ENCODE measurements around the gene DMD.
"Not testable (repeated sequence)": the region's sequence is repeated elsewhere in the genome, so short reads cannot be mapped to it uniquely, and the experiment has no call there.

Gene DMD

DNA sequence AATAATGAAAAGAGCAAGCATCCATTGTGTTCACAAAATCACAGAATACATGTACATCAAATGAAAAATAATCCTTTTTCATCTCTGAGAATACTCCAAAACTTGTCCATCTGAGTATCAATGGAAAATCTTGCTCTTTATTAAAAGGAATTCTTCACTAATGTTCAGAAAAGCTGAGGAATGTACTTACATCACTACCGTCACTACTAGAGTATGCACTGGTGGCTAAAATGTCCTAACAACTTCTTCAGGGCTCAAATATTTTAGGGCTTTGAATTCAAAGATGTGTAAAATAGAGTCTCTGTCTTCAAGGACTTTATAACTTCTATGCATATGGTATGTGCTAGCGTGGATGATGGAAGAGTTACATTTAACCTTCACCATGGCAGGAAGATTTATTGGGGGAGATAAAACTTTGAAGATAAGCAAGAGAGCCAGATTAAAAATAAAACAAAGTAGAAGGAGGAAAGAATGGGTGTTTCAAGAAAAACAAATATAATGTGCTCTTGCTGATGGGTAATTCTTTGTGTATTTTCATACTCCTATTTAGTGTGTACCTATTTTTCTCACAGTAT, 55.1 kb downstream of the DMD start:
- DNase-seq (ENCODE audit: low read depth in 2 of 2, low spot score in 1 of 2): no peak

GRCh38 chrX:33149580-33149979, 61.8 kb downstream of the DMD start:
- DNase-seq (ENCODE audit: low read depth in 2 of 2, low spot score in 1 of 2): no peak

DNA sequence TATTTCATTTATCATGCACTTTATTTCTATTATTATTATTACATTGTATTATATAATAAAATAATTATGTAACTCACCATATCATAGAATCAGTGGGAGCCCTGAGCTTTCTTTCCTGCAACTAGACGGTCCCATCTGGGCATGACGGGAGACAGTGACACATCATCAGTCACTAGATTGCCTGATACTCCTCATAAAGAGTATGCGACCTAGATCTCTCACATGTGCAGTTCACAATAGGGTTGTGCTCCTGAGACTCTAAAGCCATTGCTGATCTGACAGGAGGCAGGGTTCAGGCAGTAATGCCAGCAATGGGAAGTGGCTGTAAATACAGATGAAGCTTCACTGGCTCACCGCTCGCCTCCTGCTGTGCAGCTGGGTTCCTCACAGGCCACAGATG, 62.3 kb downstream of the DMD start:
- DNase-seq (ENCODE audit: low read depth in 2 of 2, low spot score in 1 of 2): no peak

GRCh38 chrX:33142331-33142730, 69.0 kb downstream of the DMD start:
- no peak for DNase-seq (ENCODE audit: low read depth in 2 of 2, low spot score in 1 of 2)

- no peak for DNase-seq (ENCODE audit: low read depth in 2 of 2, low spot score in 1 of 2)
Observed at GRCh38 chrX:33138677-33139249, 72.6 kb downstream of the DMD start.

DNA sequence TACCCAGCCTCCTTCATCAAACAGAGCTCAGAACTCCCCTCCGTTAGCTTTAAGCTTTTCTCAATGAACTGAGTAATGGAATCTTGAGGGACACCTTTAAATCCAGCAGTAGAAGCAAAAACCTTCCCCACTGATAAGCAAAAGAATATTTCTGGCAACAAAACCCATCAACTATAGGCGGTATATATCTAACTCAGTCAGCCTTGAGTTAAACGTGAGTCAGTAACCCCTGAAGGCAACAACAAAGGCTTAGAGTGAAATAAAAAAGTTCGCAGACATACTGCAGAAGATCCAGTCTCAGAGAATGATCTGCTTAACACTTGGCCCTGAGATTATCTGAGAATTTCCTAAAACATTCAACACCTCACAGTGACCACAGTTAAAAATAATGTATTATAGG, 77.2 kb downstream of the DMD start:
- no peak for DNase-seq (ENCODE audit: low read depth in 2 of 2, low spot score in 1 of 2)

GRCh38 chrX:33133320-33133719, 78.0 kb downstream of the DMD start:
- DNase-seq (ENCODE audit: low read depth in 2 of 2, low spot score in 1 of 2): no peak

DNA sequence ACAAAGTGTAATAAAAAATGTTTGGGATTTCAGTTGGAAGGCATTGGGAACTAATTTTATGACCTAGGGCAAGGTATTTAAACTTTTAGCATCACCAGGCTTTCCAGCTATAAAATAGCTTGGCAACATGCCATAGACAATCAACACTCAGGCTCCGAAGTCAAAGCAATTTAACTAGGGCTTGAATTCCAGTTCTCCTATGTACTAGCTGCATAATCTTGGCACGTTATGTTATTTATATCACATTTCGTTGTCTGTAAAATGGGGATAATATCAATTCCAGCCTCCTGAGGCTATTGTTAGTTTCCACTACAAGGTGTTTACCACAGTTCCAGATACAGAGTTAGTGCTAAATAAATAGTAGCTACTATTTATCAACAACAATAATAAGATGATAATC, 78.8 kb downstream of the DMD start:
- DNase-seq (ENCODE audit: low read depth in 2 of 2, low spot score in 1 of 2): no peak

DNA sequence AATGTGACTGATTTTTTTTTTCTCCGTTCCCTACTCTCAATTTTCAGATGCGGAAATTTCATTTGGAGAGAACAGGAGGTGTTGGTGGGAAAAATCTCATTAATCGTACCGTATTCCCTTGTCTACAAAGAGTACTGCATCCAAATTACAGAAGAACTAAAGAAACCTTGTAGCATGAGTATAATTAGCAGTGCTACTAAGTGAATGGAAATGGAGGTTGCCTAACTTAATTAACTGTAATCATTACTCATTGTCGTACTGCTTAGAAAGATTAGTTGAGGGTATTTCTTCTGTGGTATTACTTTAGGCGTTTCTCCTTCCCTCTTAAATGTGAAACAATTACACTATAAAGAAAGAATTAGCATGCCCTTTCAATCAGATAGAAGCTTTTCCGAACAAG, 81.7 kb downstream of the DMD start:
- DNase-seq (ENCODE audit: low read depth in 2 of 2, low spot score in 1 of 2): no peak

DNA sequence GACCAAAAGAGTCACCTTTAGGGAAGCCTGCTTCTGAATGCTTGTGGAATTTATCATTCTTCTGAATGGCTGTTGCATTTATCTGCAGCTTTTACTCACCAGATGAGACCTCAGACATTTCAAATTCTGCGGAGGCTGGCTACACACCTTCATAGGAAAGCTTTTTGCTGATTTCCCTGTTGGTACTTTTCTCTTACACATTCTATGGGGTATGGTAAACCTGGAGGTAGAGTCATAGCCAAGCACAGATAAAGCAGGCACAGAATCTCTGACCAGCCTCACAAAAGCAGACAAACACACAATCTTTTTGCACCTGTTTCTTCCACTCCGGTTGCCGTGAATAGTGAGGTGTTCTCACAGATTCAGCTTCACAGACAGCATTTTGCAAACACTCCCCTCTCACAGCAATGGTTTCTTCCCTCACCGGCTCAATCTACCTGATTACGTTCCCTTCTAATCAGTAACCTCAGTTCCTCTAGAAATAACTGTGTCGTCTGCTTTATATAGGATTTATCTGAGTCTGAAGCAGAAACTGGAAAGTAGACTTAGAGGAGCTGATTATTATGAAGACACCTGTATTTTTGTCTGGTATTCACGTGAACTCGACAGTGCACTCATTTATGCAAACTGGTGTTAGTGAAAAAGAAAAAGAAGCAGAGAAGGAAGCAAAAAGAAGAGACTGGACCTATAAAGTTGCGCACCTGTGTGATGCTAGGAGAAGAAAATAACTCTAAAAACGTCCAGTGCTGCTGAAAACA, 83.1 kb downstream of the DMD start:
- DNase-seq (ENCODE audit: low read depth in 2 of 2, low spot score in 1 of 2): no peak

DNA sequence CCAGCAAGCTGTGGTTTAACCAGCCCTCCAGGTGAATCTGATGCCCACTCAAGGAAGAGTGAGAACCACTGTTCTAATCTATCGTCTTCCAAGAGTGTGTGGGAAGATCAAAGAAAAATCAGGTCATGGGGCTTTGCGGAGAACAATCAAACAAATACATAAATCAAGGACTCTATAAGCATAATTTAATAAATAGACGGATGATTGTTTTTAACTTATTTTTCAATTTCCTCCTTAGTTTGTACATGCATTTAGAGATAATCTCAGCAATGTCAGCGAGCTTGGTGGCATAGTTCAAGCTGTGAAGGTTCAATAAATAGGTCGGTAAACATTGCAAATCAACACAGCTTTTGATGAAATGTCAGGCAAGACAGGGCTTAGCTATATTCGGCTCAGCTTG, 84.9 kb downstream of the DMD start:
- DNase-seq (ENCODE audit: low read depth in 2 of 2, low spot score in 1 of 2): no peak

DNA sequence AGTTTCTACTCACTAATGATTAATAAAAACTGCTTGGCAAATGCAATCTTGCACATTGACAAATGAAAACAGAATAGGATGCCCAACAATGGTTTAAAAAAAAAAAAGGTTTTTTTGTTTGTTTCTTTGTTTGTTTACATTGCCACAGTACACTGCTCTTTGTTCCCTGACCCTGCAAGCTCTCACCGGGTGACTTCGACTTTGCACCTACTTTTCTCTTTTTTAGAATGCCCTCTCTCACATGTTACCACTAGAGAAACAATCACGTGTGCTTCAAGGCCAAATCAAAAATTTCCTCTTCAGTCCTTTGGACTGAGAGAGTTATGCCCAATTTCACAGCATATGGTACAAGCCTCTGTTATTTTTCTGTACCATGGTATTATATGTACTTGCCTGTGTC, 101.5 kb downstream of the DMD start:
- DNase-seq (ENCODE audit: low read depth in 2 of 2, low spot score in 1 of 2): no peak

DNA sequence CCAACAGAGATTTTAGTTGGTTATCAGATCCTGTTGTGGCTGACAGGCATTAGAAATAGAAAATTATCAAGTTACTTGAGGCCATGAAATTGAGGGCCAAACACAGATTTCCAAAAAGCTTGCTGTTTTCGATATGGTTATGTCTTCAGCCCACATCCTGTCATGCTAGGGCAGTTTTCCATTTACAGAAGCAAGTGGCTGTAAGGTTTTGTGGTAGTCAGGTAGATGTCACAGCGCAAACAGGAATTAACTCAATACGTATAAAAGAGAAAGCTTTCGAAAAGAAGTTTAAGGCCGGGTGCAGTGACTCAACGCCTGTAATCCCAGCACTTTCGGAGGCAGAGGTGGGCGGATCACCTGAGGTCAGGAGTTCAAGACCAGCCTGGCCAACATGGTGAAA, 104.6 kb downstream of the DMD start:
- DNase-seq (ENCODE audit: low read depth in 2 of 2, low spot score in 1 of 2): no peak

- DNase-seq (ENCODE audit: low read depth in 2 of 2, low spot score in 1 of 2): no peak
Observed at GRCh38 chrX:33095079-33095478, 116.3 kb downstream of the DMD start.

DNA sequence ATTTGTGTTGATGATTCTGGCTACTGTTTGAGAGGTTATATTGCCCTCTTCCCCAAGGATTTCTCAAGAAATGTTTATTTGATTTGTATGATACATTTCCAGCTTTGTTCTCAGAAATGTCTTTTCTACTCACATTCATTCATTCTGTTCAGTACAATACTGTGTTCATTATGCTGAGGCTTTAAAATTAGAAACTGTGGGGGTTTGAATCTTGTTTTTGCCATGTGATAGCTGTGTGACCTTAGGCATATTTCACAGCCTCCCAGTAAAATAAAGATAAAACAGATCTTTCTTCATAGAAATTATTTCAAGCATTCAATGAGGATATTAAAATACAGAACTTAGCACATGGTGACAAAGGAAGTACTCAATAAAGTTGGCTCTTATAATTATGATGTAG, 123.9 kb downstream of the DMD start:
- no peak for DNase-seq (ENCODE audit: low read depth in 2 of 2, low spot score in 1 of 2)

GRCh38 chrX:33086886-33087285, 124.5 kb downstream of the DMD start:
- no peak for DNase-seq (ENCODE audit: low read depth in 2 of 2, low spot score in 1 of 2)

- no peak for DNase-seq (ENCODE audit: low read depth in 2 of 2, low spot score in 1 of 2)
Observed at GRCh38 chrX:33082371-33082770, 129.0 kb downstream of the DMD start.

GRCh38 chrX:33078273-33078672, 133.1 kb downstream of the DMD start:
- no peak for DNase-seq (ENCODE audit: low read depth in 2 of 2, low spot score in 1 of 2)

- DNase-seq (ENCODE audit: low read depth in 2 of 2, low spot score in 1 of 2): not testable (repeated sequence)
Observed at GRCh38 chrX:33073660-33074059, 137.7 kb downstream of the DMD start.

DNA sequence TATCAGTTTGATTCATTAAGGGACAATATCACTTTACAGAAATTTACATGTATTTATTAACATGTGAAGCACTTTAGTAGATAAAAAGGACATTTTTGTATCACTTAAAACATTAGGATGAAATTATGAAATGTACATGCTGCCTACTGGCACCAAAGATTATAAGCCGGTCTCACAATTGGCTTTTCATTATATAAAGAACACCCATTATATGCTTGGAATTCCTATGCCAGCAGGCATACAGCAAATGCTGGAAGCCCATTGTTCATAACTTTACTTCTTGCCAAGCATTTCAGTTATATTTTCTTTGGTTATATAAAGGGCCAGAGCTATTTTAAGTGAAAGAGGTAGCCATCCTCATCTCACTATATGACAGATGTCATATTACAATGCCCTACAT, 145.9 kb downstream of the DMD start:
- no peak for DNase-seq (ENCODE audit: low read depth in 2 of 2, low spot score in 1 of 2)

- DNase-seq (ENCODE audit: low read depth in 2 of 2, low spot score in 1 of 2): no peak
Observed at GRCh38 chrX:33062041-33062440, 149.3 kb downstream of the DMD start.

DNA sequence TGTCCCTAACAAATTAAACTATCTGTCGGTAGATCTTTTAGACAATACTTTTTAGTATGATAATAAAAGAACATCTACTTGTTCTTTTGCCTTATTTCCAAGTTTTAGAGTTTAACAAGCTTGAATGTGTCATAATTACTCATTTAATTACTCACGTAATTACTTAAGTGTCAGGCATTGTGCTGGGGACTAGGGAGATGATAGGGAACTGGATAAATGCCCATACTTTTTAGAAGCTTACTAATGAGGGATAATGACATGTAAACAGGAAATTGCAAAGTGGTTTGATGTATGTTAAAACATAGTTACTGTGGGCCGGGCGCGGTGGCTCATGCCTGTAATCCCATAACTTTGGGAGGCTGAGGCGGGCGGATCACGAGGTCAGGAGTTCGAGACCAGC, 158.3 kb downstream of the DMD start:
- DNase-seq (ENCODE audit: low read depth in 2 of 2, low spot score in 1 of 2): no peak

- DNase-seq (ENCODE audit: low read depth in 2 of 2, low spot score in 1 of 2): no peak
Observed at GRCh38 chrX:33045882-33046281, 165.5 kb downstream of the DMD start.

Measured in stimulated activated CD8-positive, alpha-beta memory T cell treated with anti-CD3 and anti-CD28 coated beads, Interleukin-4, amount 100 ng/mL, for 4 hours (primary cell).